ENCODE measurements around the gene PIK3R5.

- TF ChIP-seq EZH2 (IDR thresholded peaks at IDR 0.05; ENCODE audit: borderline replicate concordance, insufficient read depth, low read depth, low read length, poor library complexity, severe bottlenecking) = no peak
- no peak for TF ChIP-seq CTCF (IDR thresholded peaks at IDR 0.05)
Measured at GRCh38 chr17:9011001-9011400, 45.5 kb upstream of the PIK3R5 start.

Data from B cell (primary cell).